ENCODE data around the gene LRRC23.
A peak's percentile ranks its signal among the peaks of the same experiment; 100 is the strongest.

LRRC23 gene

GRCh38 chr12:6950401-6950801, 45.8 kb downstream of the LRRC23 start:
- no peak for DNase-seq (ENCODE audit: low read depth in 1 of 2, low spot score in 1 of 2)
- Histone ChIP-seq H3K27me3 (ENCODE audit: insufficient read depth, poor library complexity, severe bottlenecking) (no peaks in the 10 kb centered on the region), H3K27ac (replicated peaks) (peak overlapping the region; percentile 99), H3K4me3 (replicated peaks; ENCODE audit: insufficient read depth, low read length) (no peak overlapping the region)
- TF ChIP-seq GABPA (IDR thresholded peaks at IDR 0.05; ENCODE audit: low read depth) (no peak), REST (IDR thresholded peaks at IDR 0.05; ENCODE audit: insufficient replicate concordance, low read depth) (no peak), POLR2AphosphoS5 (IDR thresholded peaks at IDR 0.05; ENCODE audit: low read depth) (no peak)

GRCh38 chr12:6950811-6951540, 46.4 kb downstream of the LRRC23 start, which contains the start of gene PTPN6:
TSS of gene PTPN6 (plus strand) at chr12:6951356. CDS start at chr12:6951513, 157 bp downstream.
- no peaks in the 10 kb centered on the region for H3K27me3 ChIP-seq (ENCODE audit: insufficient read depth, poor library complexity, severe bottlenecking)
- peak within 1 kb of the TSS; percentile 80 for H3K4me3 ChIP-seq (replicated peaks; ENCODE audit: insufficient read depth, low read length)
- peak; percentile 89 for TF ChIP-seq SPI1 (IDR thresholded peaks at IDR 0.05; ENCODE audit: borderline replicate concordance, low read depth)
- peak; percentile 88; the same call in 1 of the 2 replicates for TF ChIP-seq POLR2AphosphoS5 (IDR thresholded peaks at IDR 0.05; ENCODE audit: low read depth)
- TF ChIP-seq CTCF (IDR thresholded peaks at IDR 0.05; ENCODE audit: insufficient read depth, low read length) = no peak
- peak; percentile 66 for TF ChIP-seq REST (IDR thresholded peaks at IDR 0.05; ENCODE audit: insufficient replicate concordance, low read depth)
- no peak for TF ChIP-seq GABPA (IDR thresholded peaks at IDR 0.05; ENCODE audit: low read depth)
- DNase-seq (ENCODE audit: low read depth in 1 of 2, low spot score in 1 of 2) = peak; percentile 94 to 96
- peak within 1 kb of the TSS; percentile 99 for H3K27ac ChIP-seq (replicated peaks)

GRCh38 chr12:6951551-6952120, 47.0 kb downstream of the LRRC23 start:
- peak overlapping the region; percentile 80 for H3K4me3 ChIP-seq (replicated peaks; ENCODE audit: insufficient read depth, low read length)
- DNase-seq (ENCODE audit: low read depth in 1 of 2, low spot score in 1 of 2) = no peak
- peak overlapping the region; percentile 99 for H3K27ac ChIP-seq (replicated peaks)
- H3K27me3 ChIP-seq (ENCODE audit: insufficient read depth, poor library complexity, severe bottlenecking) = no peaks in the 10 kb centered on the region
- TF ChIP-seq POLR2AphosphoS5 (IDR thresholded peaks at IDR 0.05; ENCODE audit: low read depth) = peak; percentile 3; the same call in 1 of the 2 replicates
- no peak for TF ChIP-seq GABPA (IDR thresholded peaks at IDR 0.05; ENCODE audit: low read depth)

GRCh38 chr12:6952121-6952862, 47.7 kb downstream of the LRRC23 start:
- peak overlapping the region; percentile 99 for H3K27ac ChIP-seq (replicated peaks)
- no peak for DNase-seq (ENCODE audit: low read depth in 1 of 2, low spot score in 1 of 2)
- no peaks in the 10 kb centered on the region for H3K27me3 ChIP-seq (ENCODE audit: insufficient read depth, poor library complexity, severe bottlenecking)
- H3K4me3 ChIP-seq (replicated peaks; ENCODE audit: insufficient read depth, low read length) = peak overlapping the region; percentile 80
- peak; percentile 4; the same call in 1 of the 2 replicates for TF ChIP-seq POLR2AphosphoS5 (IDR thresholded peaks at IDR 0.05; ENCODE audit: low read depth)
- no peak for TF ChIP-seq REST (IDR thresholded peaks at IDR 0.05; ENCODE audit: insufficient replicate concordance, low read depth)
